ENCODE measurements around the gene RELL2. TPM values are rescaled to one million over a fixed set of nuclear protein-coding genes. Genes with fewer than 3 reads are reported as not detected.

RELL2 gene
- total RNA-seq, 4 donors from 2014 or later, result 0.16 to 1.1 TPM; not detected in 2

DNA sequence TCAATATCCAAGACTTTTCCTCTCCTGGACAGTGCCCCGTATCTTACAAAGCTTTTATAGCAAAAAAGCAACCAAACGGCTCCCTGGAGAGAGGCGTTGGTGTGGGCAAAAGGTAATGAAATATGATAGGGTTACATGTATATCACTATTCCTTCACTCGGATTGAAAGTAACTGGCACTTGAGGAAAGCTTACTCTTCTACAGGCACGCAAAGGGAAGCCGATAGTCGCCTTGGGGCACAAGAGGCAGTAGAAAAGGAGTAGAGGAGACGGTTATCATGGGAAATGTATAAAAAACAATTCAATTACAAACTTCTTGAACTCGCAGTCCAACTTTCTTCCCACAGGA, 19.1 kb upstream of the RELL2 start:
- Histone ChIP-seq H3K4me1 (peaks cover 50 to 51% of the 10 kb centered on the region in 2 donors), H3K4me3 (peak overlapping the region; percentile 64 to 100 (median 89)), H3K27ac (peak overlapping the region; percentile 89 to 100 (median 99)), H3K27me3 (no peaks in the 10 kb centered on the region), H3K36me3 (peaks cover 0 to 15% of the 10 kb centered on the region in 2 donors), H3K9me3 (no peaks in the 10 kb centered on the region)
- TF ChIP-seq CTCF (IDR thresholded peaks at IDR 0.05 in 4 of 5, conservative IDR thresholded peaks at IDR 0.05 in 1 of 5) (no peak), POLR2A (IDR thresholded peaks at IDR 0.05) (no peak)
- intact Hi-C loops (cut with DNase I; ENCODE audit: low total_unique reads), result loop anchor here (1.0 to 5.0 kb wide), 4 partner anchors 13 to 1425 kb away; partner anchors contain the start of gene TAF7
- DNase-seq (no peak), ATAC-seq (peak; percentile 9 to 18)
- in situ Hi-C loops (cut with MboI; ENCODE audit: low sequenced_read_pairs in 4 of 4), result no loop called here

GRCh38 chr5:141618030-141618803, 18.6 kb upstream of the RELL2 start:
- TF ChIP-seq POLR2A (IDR thresholded peaks at IDR 0.05) (peak in 1 of 2 donors; percentile 80), CTCF (IDR thresholded peaks at IDR 0.05 in 4 of 5, conservative IDR thresholded peaks at IDR 0.05 in 1 of 5) (no peak)
- intact Hi-C loops (cut with DNase I; ENCODE audit: low total_unique reads) (loop anchor here (1.0 to 5.0 kb wide), 4 partner anchors 14 to 1424 kb away; partner anchors contain the start of gene TAF7), in situ Hi-C loops (cut with MboI; ENCODE audit: low sequenced_read_pairs in 4 of 4) (no loop called here)
- Histone ChIP-seq H3K4me3 (peak overlapping the region; percentile 64 to 100 (median 89)), H3K36me3 (peaks cover 0 to 21% of the 10 kb centered on the region in 2 donors), H3K27ac (peak overlapping the region; percentile 89 to 100 (median 99)), H3K9me3 (no peaks in the 10 kb centered on the region), H3K27me3 (no peaks in the 10 kb centered on the region), H3K4me1 (peaks cover 44 to 45% of the 10 kb centered on the region in 2 donors)
- DNase-seq, result peak; percentile 82 to 90
- peak; percentile 76 to 86 for ATAC-seq

- Histone ChIP-seq H3K27me3 (no peaks in the 10 kb centered on the region), H3K9me3 (no peaks in the 10 kb centered on the region), H3K4me1 (peaks cover 36 to 37% of the 10 kb centered on the region in 2 donors), H3K36me3 (peaks cover 0 to 26% of the 10 kb centered on the region in 2 donors), H3K27ac (peak within 1 kb of the TSS; percentile 89 to 100 (median 99)), H3K4me3 (peak within 1 kb of the TSS; percentile 64 to 100 (median 89))
- intact Hi-C loops (cut with DNase I; ENCODE audit: low total_unique reads) (loop anchor here (1.0 to 5.0 kb wide), 6 partner anchors 15 to 1423 kb away; partner anchors contain the start of genes HDAC3, RELL2 and TAF7), in situ Hi-C loops (cut with MboI; ENCODE audit: low sequenced_read_pairs in 4 of 4) (no loop called here)
- DNase-seq (peak; percentile 97 to 98), ATAC-seq (peak; percentile 71 to 76)
- TF ChIP-seq POLR2A (IDR thresholded peaks at IDR 0.05) (peak; percentile 99), CTCF (IDR thresholded peaks at IDR 0.05 in 4 of 5, conservative IDR thresholded peaks at IDR 0.05 in 1 of 5) (peak; percentile 100)
Measured at GRCh38 chr5:141618804-141619554, 17.8 kb upstream of the RELL2 start, which contains the start of gene DIAPH1. Gene DIAPH1, minus strand, starts transcription at chr5:141619000. Its CDS starts 86 bp downstream, at chr5:141618914.

DNA sequence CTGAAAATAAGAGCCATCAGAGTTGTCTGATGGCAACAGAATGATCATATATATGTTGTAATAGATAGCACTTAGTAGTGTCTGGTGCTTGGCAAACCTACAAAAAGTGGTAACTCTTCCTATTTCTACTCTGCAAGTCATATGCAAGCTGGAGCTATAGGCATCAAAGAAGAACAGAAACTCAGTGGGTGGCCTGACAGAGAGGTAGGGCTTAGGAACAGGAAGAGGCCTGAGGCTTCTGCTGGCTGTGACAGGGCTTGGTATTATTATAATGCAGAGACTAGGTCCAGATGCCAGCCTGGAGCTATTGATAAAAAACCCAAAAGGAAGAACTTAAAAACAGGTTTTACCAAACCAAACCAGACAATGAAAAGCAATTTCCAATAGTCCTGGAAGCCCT, 13.6 kb upstream of the RELL2 start:
- no peaks in the 10 kb centered on the region for H3K9me3 ChIP-seq
- H3K4me1 ChIP-seq, result peaks cover 0 to 3% of the 10 kb centered on the region in 2 donors
- in situ Hi-C loops (cut with MboI; ENCODE audit: low sequenced_read_pairs in 4 of 4), result loop anchor here in 2 of 4 donors (5.0 kb wide), 1 partner anchor 36 kb away; no protein-coding TSS in a partner anchor
- intact Hi-C loops (cut with DNase I; ENCODE audit: low total_unique reads), result no loop called here
- TF ChIP-seq POLR2A (IDR thresholded peaks at IDR 0.05) (no peak), CTCF (IDR thresholded peaks at IDR 0.05 in 4 of 5, conservative IDR thresholded peaks at IDR 0.05 in 1 of 5) (no peak)
- ATAC-seq (no peak), DNase-seq (no peak)
- peaks cover 0 to 65% of the 10 kb centered on the region in 2 donors for H3K36me3 ChIP-seq
- H3K27me3 ChIP-seq, result no peaks in the 10 kb centered on the region
- H3K27ac ChIP-seq, result no peak overlapping the region
- H3K4me3 ChIP-seq, result no peak overlapping the region
